Heart right ventricle (tissue), 16 donors: ENCODE results near the gene TIMM8A. TPM values are rescaled to one million over a fixed set of nuclear protein-coding genes. Genes with fewer than 3 reads are reported as not detected.

Experiments used
- ATAC-seq, 8 donors: fragments of 200-7000 bp; cut with Tn5 transposase; one replicate each; pipeline ENCODE4 v1.9.1; 2020; ENCODE audit warnings: mild to moderate bottlenecking in 8 of 8, moderate library complexity in 8 of 8, moderate number of reproducible peaks in 1 of 8
- DNase-seq, 2 donors: peaks; one replicate each; pipeline ENCODE4 v3.0.0-alpha.2; 2020
- H3K27ac ChIP-seq, 10 donors: fragments of 200-600 bp; sonication (generic) in 2 of 10; one replicate each; pipeline versions ENCODE4 v1.5.0 to v1.8.0; 2020 to 2022; ENCODE audit warnings: mild to moderate bottlenecking in 3 of 10
- H3K27me3 ChIP-seq, 7 donors: fragments of 200-600 bp; one replicate each; pipeline ENCODE4 v1.8.0; 2021 to 2022; ENCODE audit warnings: mild to moderate bottlenecking in 2 of 7
- H3K36me3 ChIP-seq, 9 donors: fragments of 200-600 bp; sonication (generic) in 1 of 9; one replicate each; pipeline versions ENCODE4 v1.5.0 to v1.8.0; 2020 to 2022; ENCODE audit warnings: mild to moderate bottlenecking in 2 of 9
- H3K4me1 ChIP-seq, 9 donors: fragments of 200-600 bp; sonication (generic) in 1 of 9; one replicate each; pipeline versions ENCODE4 v1.5.0 to v1.8.0; 2020 to 2022; ENCODE audit warnings: mild to moderate bottlenecking in 4 of 9
- H3K4me3 ChIP-seq, 10 donors: fragments of 200-600 bp; sonication (generic) in 2 of 10; one replicate each; pipeline versions ENCODE4 v1.5.0 to v1.8.0; 2020 to 2022; ENCODE audit warnings: mild to moderate bottlenecking in 7 of 10, moderate library complexity in 2 of 10
- H3K9me3 ChIP-seq, 11 donors: fragments of 200-600 bp in 10 of 11; sonication (generic) in 2 of 11; one replicate each; pipeline versions ENCODE4 v1.5.0 to v1.8.0; 2013 to 2022; ENCODE audit warnings: mild to moderate bottlenecking in 2 of 11, control low read depth in 1 of 11, moderate library complexity in 1 of 11
- CTCF ChIP-seq, 9 donors: fragments of 200-600 bp; sonication (generic) in 2 of 9; IDR thresholded peaks; one replicate each; pipeline versions ENCODE4 v1.5.0 to v1.8.0; 2021 to 2022; ENCODE audit warnings: antibody characterized with exemption in 9 of 9, mild to moderate bottlenecking in 5 of 9, moderate library complexity in 1 of 9
- WGBS, 2 donors: extraction: QIAGEN DNeasy Blood & Tissue Kit; methylation state at CpG; one replicate each; pipeline ENCODE4 v1.1.7; 2013; ENCODE audit warnings: inconsistent platforms in 1 of 2; 5-methylcytosine and 5-hydroxymethylcytosine counted together
- intact Hi-C, 10 donors: fragments of 100-400 bp; cut with DNase I; formaldehyde crosslinking; loops; one replicate each; pipeline versions ENCODE4 v1.11.1 to v1.14.2; 2022
- polyA plus RNA-seq, 2 donors: library from polyadenylated mRNA; stranded (reverse); fragments of 200-250 nt; gene quantifications; one replicate each; pipeline ENCODE4 v1.2.3, GENCODE V29; 2013
- total RNA-seq, 10 donors: library from RNA; stranded (reverse); fragmentation: NEBNext Ultra II Directional in 3 of 10; extraction: Animal tissue kit (Norgen Biotek cat#: 25700) in 3 of 10; gene quantifications; one replicate each; pipeline versions ENCODE4 v1.2.1 to v1.2.4, GENCODE V29; 2021 to 2023
- donor health status: Arrhythmogenic right ventricular cardiomyopathy.
- donor health status: ischemic (EF 13 %, LVEDD 7.1; RV severe dilation, severe dysfunction).
- donor health status: healthy with polysubstance abuse.
- donor health status: DM: no; HTN: yes; CAD: no.
- donor health status: DM: no; HTN: no; CAD: no.
- donor health status: ischemic (EF 25% LVEDD 6.9; RV normal size, moderate dysfunction).
- donor health status: ischemic (EF 25% LVEDD 5.7; RV mildly dilated, moderate dysfunction).
- donor health status: healthy.
- donor health status: DM: yes; HTN: yes; CAD: no.
- donor health status: Ischemic cardiomyopathy.
- donor health status: ischemic (EF 35%, LVEDD 5.7; RV mildly dilated, moderate dysfunction).
- donor health status: nonischemic (EF 11% LVEDD 7.7; RV severe dilation, severe dysfunction).
- donor health status: DM: yes; HTN: yes; CAD: no.
- donor health status: PGD.
- donor health status: ischemic (EF 29% LVEDD 5.4; RV normal size, mild dysfunction).
- donor health status: nonischemic (EF 23%, LVEDD 6.1; RV moderate dilation, normal function).

The TIMM8A gene
- total and polyA plus RNA-seq, 12 donors, result 6.8 to 28.2 (median 19.2) TPM

- no peaks in the 10 kb centered on the region for H3K36me3 ChIP-seq
- H3K4me3 ChIP-seq, result no peak overlapping the region
- DNase-seq, result no peak
- WGBS, 2 donors, result 68 to 76% methylated on average over 4 of the region's 4 CpGs
- no peaks in the 10 kb centered on the region for H3K4me1 ChIP-seq
- intact Hi-C loops, result no loop called here
- no peaks in the 10 kb centered on the region for H3K27me3 ChIP-seq
- no peak for TF ChIP-seq CTCF (IDR thresholded peaks at IDR 0.05)
- H3K27ac ChIP-seq, result no peak overlapping the region
- H3K9me3 ChIP-seq, result no peaks in the 10 kb centered on the region
- ATAC-seq, result no peak
Measured at GRCh38 chrX:101383679-101384205, 35.2 kb upstream of the TIMM8A start.

- ATAC-seq (no peak), DNase-seq (no peak)
- intact Hi-C loops, result no loop called here
- 76 to 94% methylated on average over 1 of the region's 1 CpG for WGBS, 2 donors
- Histone ChIP-seq H3K36me3 (no peaks in the 10 kb centered on the region), H3K4me1 (no peaks in the 10 kb centered on the region), H3K27ac (no peak overlapping the region), H3K4me3 (no peak overlapping the region), H3K27me3 (peaks cover 0 to 24% (median 0%) of the 10 kb centered on the region in 7 donors), H3K9me3 (no peaks in the 10 kb centered on the region)
- no peak for TF ChIP-seq CTCF (IDR thresholded peaks at IDR 0.05)
Measured at GRCh38 chrX:101377547-101377946, 29.0 kb upstream of the TIMM8A start.

GRCh38 chrX:101370888-101371504 lies 22.5 kb upstream of the TIMM8A start:
- Histone ChIP-seq H3K9me3 (no peaks in the 10 kb centered on the region), H3K27ac (no peak overlapping the region), H3K36me3 (no peaks in the 10 kb centered on the region), H3K4me3 (no peak overlapping the region), H3K4me1 (no peaks in the 10 kb centered on the region), H3K27me3 (peaks cover 0 to 21% (median 0%) of the 10 kb centered on the region in 7 donors)
- ATAC-seq (no peak), DNase-seq (no peak)
- no peak for TF ChIP-seq CTCF (IDR thresholded peaks at IDR 0.05)
- intact Hi-C loops, result no loop called here
- WGBS, 2 donors, result 55 to 61% methylated on average over 3 of the region's 3 CpGs

GRCh38 chrX:101369687-101370086 lies 21.1 kb upstream of the TIMM8A start:
- H3K27me3 ChIP-seq, result peaks cover 0 to 24% (median 0%) of the 10 kb centered on the region in 7 donors
- intact Hi-C loops, result no loop called here
- no peaks in the 10 kb centered on the region for H3K9me3 ChIP-seq
- DNase-seq (no peak), ATAC-seq (no peak)
- TF ChIP-seq CTCF (IDR thresholded peaks at IDR 0.05), result no peak
- H3K27ac ChIP-seq, result no peak overlapping the region
- H3K4me1 ChIP-seq, result no peaks in the 10 kb centered on the region
- 76 to 78% methylated on average over 6 of the region's 6 CpGs for WGBS, 2 donors
- H3K4me3 ChIP-seq, result no peak overlapping the region
- no peaks in the 10 kb centered on the region for H3K36me3 ChIP-seq
